K562 (cell line): ENCODE measurements around the gene ENOX2. TPM values are rescaled to one million over a fixed set of nuclear protein-coding genes. Genes with fewer than 3 reads are reported as not detected.

Source experiments
- ATAC-seq: fragments of 200-7000 bp; cut with Tn5 transposase; 3 replicates; pipeline ENCODE4 v1.9.1; 2020; ENCODE audit warnings: moderate library complexity
- BruUV-seq: library from RNA; stranded (reverse); fragments of 400-500 nt; replicated peaks from 2 replicates; lab custom pipeline; 2021; lab: Mats Ljungman, UMichigan
- CTCF ChIA-PET: fragments of 300-600 bp; formaldehyde crosslinking; extraction: SDS; loops from one replicate; lab custom pipeline; 2021; ENCODE audit warnings: low intra/inter-chr PET ratio; lab: Yijun Ruan, JAX
- POLR2A ChIA-PET: fragments of 300-600, 350-650 bp; sonication (Branson Sonifier 250); formaldehyde crosslinking; extraction: SDS; loops from one replicate; lab custom pipeline; 2021; ENCODE audit warnings: antibody characterized with exemption, inconsistent platforms; lab: Yijun Ruan, JAX
- DNase-seq, 4 experiments: peaks; one replicate each; pipeline versions ENCODE4 v3.0.0 to v3.0.0-alpha.2; 2011 to 2018; ENCODE audit warnings: low spot score in 3 of 4, mixed read lengths in 3 of 4; ENCODE audit errors: extremely low read depth in 1 of 4
- FAIRE-seq: peaks from 2 replicates; lab custom pipeline; 2011; peaks lifted over from hg19 to GRCh38; lab: Jason Lieb, UNC
- H2AFZ ChIP-seq: 2 replicates; pipeline ENCODE4 v1.6.0; 2011; ENCODE audit warnings: low read depth, low read length, control low read depth, inconsistent platforms
- H3K27ac ChIP-seq: fragments of 200-600 bp; 3 replicates; pipeline ENCODE4 v1.8.0; 2011; ENCODE audit warnings: low read depth, mild to moderate bottlenecking, control low read depth, inconsistent platforms, low read length, moderate library complexity, mixed read lengths; ENCODE audit errors: extremely low read depth
- H3K27me3 ChIP-seq, 2 experiments: fragments of 300-600 bp in 1 of 2; 2 replicates in 1 of 2; 3 replicates in 1 of 2; pipeline versions ENCODE4 v1.6.0 to v1.8.0; 2011; ENCODE audit warnings: inconsistent platforms in 2 of 2, low read length in 2 of 2, mild to moderate bottlenecking in 1 of 2, mixed read lengths in 1 of 2, moderate library complexity in 1 of 2; ENCODE audit not compliant: control insufficient read depth in 2 of 2, insufficient read depth in 2 of 2
- H3K36me3 ChIP-seq: fragments of 300-600 bp; 3 replicates; pipeline ENCODE4 v1.8.0; 2011; ENCODE audit warnings: mild to moderate bottlenecking, low read length, inconsistent platforms; ENCODE audit not compliant: control insufficient read depth, insufficient read depth
- H3K4me1 ChIP-seq, 2 experiments: fragments of 200-600 bp in 1 of 2; replicated peaks in 1 of 2; 2 replicates in 1 of 2; 3 replicates in 1 of 2; pipeline versions ENCODE4 v1.5.1 to v1.8.0; 2011; ENCODE audit warnings: inconsistent platforms in 2 of 2, low read length in 2 of 2, mild to moderate bottlenecking in 1 of 2, mixed read lengths in 1 of 2, moderate library complexity in 1 of 2; ENCODE audit not compliant: control insufficient read depth in 2 of 2, insufficient read depth in 2 of 2
- H3K4me2 ChIP-seq: 2 replicates; pipeline ENCODE4 v1.6.1; 2011; ENCODE audit warnings: low read length, control low read depth, inconsistent platforms, mixed read lengths; ENCODE audit not compliant: insufficient read depth
- H3K4me3 ChIP-seq: fragments of 200-600 bp; sonication (generic), shearing (Covaris generic); 2 replicates; pipeline ENCODE4 v1.5.1; 2016; ENCODE audit warnings: control low read depth, inconsistent platforms
- H3K79me2 ChIP-seq: fragments of 200-600 bp; 3 replicates; pipeline ENCODE4 v1.8.0; 2011; ENCODE audit warnings: low read length, inconsistent platforms; ENCODE audit not compliant: control insufficient read depth, insufficient read depth
- H3K9ac ChIP-seq, 2 experiments: 2 replicates each; pipeline versions ENCODE4 v1.6.0 to v1.6.1; 2011; ENCODE audit warnings: low read depth in 2 of 2, low read length in 2 of 2, control low read depth in 1 of 2, inconsistent platforms in 1 of 2, mild to moderate bottlenecking in 1 of 2, mixed read lengths in 1 of 2; ENCODE audit not compliant: insufficient read depth in 1 of 2
- H3K9me1 ChIP-seq: one replicate; pipeline ENCODE4 v1.6.0; 2011; ENCODE audit warnings: inconsistent platforms, mild to moderate bottlenecking, low read length, moderate library complexity; ENCODE audit not compliant: control insufficient read depth, insufficient read depth
- H3K9me3 ChIP-seq: replicated peaks from 2 replicates; pipeline ENCODE4 v1.5.1; 2011; ENCODE audit warnings: low read depth, low read length, inconsistent platforms; ENCODE audit not compliant: control insufficient read depth, insufficient read depth
- H4K20me1 ChIP-seq: replicated peaks from 2 replicates; pipeline ENCODE4 v1.6.1; 2011; ENCODE audit warnings: low read length, inconsistent platforms, mixed read lengths; ENCODE audit not compliant: control insufficient read depth, insufficient read depth
- ATF4 ChIP-seq: fragments of 450-650 bp; formaldehyde crosslinking; IDR thresholded peaks from 2 replicates; pipeline ENCODE4 v1.4.0; 2022; ENCODE audit warnings: mild to moderate bottlenecking, moderate library complexity
- E2F3 ChIP-seq: fragments of 250-450 bp; sonication (Bioruptor Pico); IDR thresholded peaks from 2 replicates; pipeline ENCODE4 v1.4.0; 2020; ENCODE audit warnings: mild to moderate bottlenecking
- FOSL1 ChIP-seq: fragments of 200-800 bp; sonication (Bioruptor generic); conservative IDR thresholded peaks from 2 replicates; pipeline ENCODE4 v1.6.1; 2016; ENCODE audit warnings: missing genetic modification characterization, missing compliant biosample characterization
- KDM2B ChIP-seq: fragments of 250-450 bp; sonication (Bioruptor Pico); IDR thresholded peaks from 2 replicates; pipeline ENCODE4 v1.8.0; 2021; ENCODE audit warnings: mild to moderate bottlenecking, moderate library complexity
- MEIS2 ChIP-seq: fragments of 450-650 bp; IDR thresholded peaks from 2 replicates; pipeline ENCODE4 v1.6.1; 2014; ENCODE audit warnings: mild to moderate bottlenecking; ENCODE audit not compliant: partially characterized antibody
- SIN3A ChIP-seq, 2 experiments: fragments of 150-350 bp in 1 of 2; IDR thresholded peaks; 2 replicates each; pipeline ENCODE4 v1.6.1; 2011 to 2016; ENCODE audit warnings: borderline replicate concordance in 2 of 2, low read depth in 2 of 2, low read length in 2 of 2, mild to moderate bottlenecking in 2 of 2, moderate library complexity in 2 of 2; ENCODE audit not compliant: control insufficient read depth in 1 of 2
- ZSCAN29 ChIP-seq: fragments of 450-650 bp; IDR thresholded peaks from 2 replicates; pipeline ENCODE4 v1.6.1; 2017
- WGBS: fragments of 100-300 bp; shearing (Covaris generic); methylation state at CpG from one replicate; pipeline ENCODE4 v1.1.6; 2016; ENCODE audit warnings: low coverage, mixed read lengths; ENCODE audit not compliant: insufficient coverage; ENCODE audit errors: missing lambda C conversion rate; 5-methylcytosine and 5-hydroxymethylcytosine counted together
- in situ Hi-C: fragments of 300-500 bp; cut with MboI; formaldehyde crosslinking; loops from 4 replicates; pipeline ENCODE4 v1.15.0; 2018; ENCODE audit warnings: inconsistent platforms, mixed read lengths
- intact Hi-C: fragments of 100-400 bp; cut with micrococcal nuclease; formaldehyde crosslinking; loops from 2 replicates; pipeline ENCODE4 v1.14.2; 2022
- polyA plus RNA-seq, 8 experiments: library from polyadenylated mRNA; depleted of rRNA in 4 of 8; stranded (reverse) in 5 of 8; unstranded in 3 of 8; fragments of >200 nt; fragmentation: Nextera tagmentation in 2 of 8; fragmentation: Illumina TruSeq in 1 of 8; extraction: Ambion mirVana in 2 of 8; extraction: Trizol in 1 of 8; gene quantifications; 2 replicates each; pipeline versions ENCODE4 v1.2.1 to v1.2.3, GENCODE V29; 2011 to 2014; ENCODE audit warnings: inconsistent platforms in 1 of 8, missing spikeins in 1 of 8
- total RNA-seq, 7 experiments: library from RNA; depleted of rRNA in 6 of 7; stranded (reverse); fragments of >200 nt in 6 of 7; fragmentation: Illumina TruSeq in 2 of 7; extraction: Trizol in 2 of 7; gene quantifications; 2 replicates each; pipeline versions ENCODE4 v1.2.1 to v1.2.3, GENCODE V29; 2011 to 2021; ENCODE audit warnings: low replicate concordance in 1 of 7

The ENOX2 gene
- total and polyA plus RNA-seq, 9 of the 15 experiments (the other 6 are each of a cell fraction or from before 2014, with no cell fraction given): 6.1 to 24.0 (median 13.8) TPM

DNA sequence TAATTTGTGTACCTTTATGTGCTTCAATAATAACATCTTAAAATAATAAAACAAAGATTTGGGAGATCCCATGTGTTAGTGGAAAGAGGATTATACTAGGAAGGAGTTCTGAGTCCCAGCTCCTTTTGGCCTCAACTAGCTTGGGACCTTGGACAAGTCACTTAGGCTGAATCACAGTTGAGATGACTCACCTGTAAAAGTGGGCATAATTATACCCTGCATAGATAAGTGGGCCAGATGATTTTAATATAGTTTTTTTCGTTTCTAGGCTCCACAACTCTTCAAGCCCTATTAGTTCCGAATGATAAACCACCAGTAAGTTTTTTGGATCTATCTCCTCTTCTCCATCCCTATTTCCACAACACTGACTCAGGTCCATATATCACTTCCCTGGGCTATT is 131.8 kb downstream of the ENOX2 start:
- 57% methylated on average over 2 of the region's 2 CpGs for WGBS
- CTCF ChIA-PET: no interaction called here
- Histone ChIP-seq H3K4me3 (no peak overlapping the region), H3K9me3 (no peaks in the 10 kb centered on the region), H3K36me3 (no peaks in the 10 kb centered on the region; the same call in 2 of the 3 replicates), H3K79me2 (no peaks in the 10 kb centered on the region), H3K4me2 (no peak overlapping the region)
- no TSS peak for BruUV-seq
- no peak for DNase-seq
- POLR2A ChIA-PET: interaction anchor here (1.5 kb wide), 1 partner anchor 12 kb away, joined by 4 read pairs; no protein-coding TSS in a partner anchor
- TF ChIP-seq ATF4 (CRISPR knock-in tag) (no peak), SIN3A (IDR thresholded peaks at IDR 0.05; ENCODE audit: borderline replicate concordance in 2 of 2, control insufficient read depth in 1 of 2, low read depth in 2 of 2, low read length in 2 of 2) (no peak), E2F3 (no peak), FOSL1 (tag) (peak; percentile 28; the same call in 1 of the 2 replicates)
- TF ChIP-seq, all 486 proteins: peak for 1
- ATAC-seq (no peak), FAIRE-seq (no peak)
- peaks cover 0 to 16% of the 10 kb centered on the region in 2 experiments; a peak in 3 of 5 replicates for H3K4me1 ChIP-seq
- no peak overlapping the region for H3K27ac ChIP-seq
- H3K27me3 ChIP-seq: no peaks in the 10 kb centered on the region
- H3K9ac ChIP-seq: no peak overlapping the region
- intact Hi-C loops (no loop called here), in situ Hi-C loops (no loop called here)
- H4K20me1 ChIP-seq: 0 out of 2 replicates have a peak, but pooled peaks cover 8% of the 10 kb centered on the region
- H2AFZ ChIP-seq: no peak overlapping the region
- no peaks in the 10 kb centered on the region for H3K9me1 ChIP-seq

DNA sequence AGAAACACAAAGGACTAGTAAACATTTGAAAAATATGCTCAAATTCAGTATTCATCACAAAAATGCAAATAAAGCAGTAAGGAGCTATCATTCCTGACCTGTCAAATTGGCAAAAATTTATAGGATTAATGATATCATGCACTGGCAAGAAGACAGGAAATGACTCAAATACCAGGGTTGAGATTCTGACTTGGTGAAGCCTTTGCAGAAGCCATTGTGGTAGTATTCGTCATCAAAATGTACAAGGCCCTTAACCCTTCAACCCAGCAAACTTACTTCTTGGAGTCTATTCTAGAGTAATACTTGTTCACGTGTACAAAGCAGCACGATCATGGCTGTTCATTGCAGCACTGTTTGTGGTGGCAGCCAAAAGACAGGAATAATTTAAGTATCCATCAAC is 132.4 kb downstream of the ENOX2 start:
- Histone ChIP-seq H4K20me1 (0 out of 2 replicates have a peak, but pooled peaks cover 8% of the 10 kb centered on the region), H3K9me1 (no peaks in the 10 kb centered on the region), H3K4me2 (no peak overlapping the region), H2AFZ (no peak overlapping the region), H3K79me2 (no peaks in the 10 kb centered on the region), H3K4me3 (no peak overlapping the region), H3K27ac (no peak overlapping the region), H3K9ac (no peak overlapping the region), H3K27me3 (no peaks in the 10 kb centered on the region), H3K4me1 (peaks cover 0 to 16% of the 10 kb centered on the region in 2 experiments; a peak in 3 of 5 replicates), H3K36me3 (no peaks in the 10 kb centered on the region; the same call in 2 of the 3 replicates), H3K9me3 (no peaks in the 10 kb centered on the region)
- WGBS: 79% methylated on average over 3 of the region's 3 CpGs
- DNase-seq (no peak), FAIRE-seq (no peak), ATAC-seq (no peak)
- peak; percentile 4 for TF ChIP-seq MEIS2
- TF ChIP-seq KDM2B (CRISPR knock-in tag): no peak
- TF ChIP-seq ZSCAN29: no peak
- no TSS peak for BruUV-seq
- ChIA-PET CTCF (no interaction called here), POLR2A (no interaction called here)
- intact Hi-C loops: no loop called here
- in situ Hi-C loops: no loop called here
